A549 (cell line): ENCODE measurements around the gene TCEANC2.

Source experiments
- BHLHE40 ChIP-seq: IDR thresholded peaks from 2 replicates; pipeline ENCODE4 v1.6.1; 2012; ENCODE audit warnings: low read depth, low read length, inconsistent platforms
- CTCF ChIP-seq: fragments of >200 bp; sonication (Bioruptor Twin); formaldehyde crosslinking; IDR thresholded peaks from 3 replicates; pipeline ENCODE4 v1.5.1; 2016
- EP300 ChIP-seq, 2 experiments: fragments of >200 bp; sonication (Bioruptor Twin); formaldehyde crosslinking; IDR thresholded peaks; 2 replicates in 1 of 2; 3 replicates in 1 of 2; pipeline ENCODE4 v1.6.1; 2016 to 2017
- HOXA7 ChIP-seq: fragments of 250-450 bp; sonication (Bioruptor Pico); IDR thresholded peaks from 2 replicates; pipeline ENCODE4 v1.5.0; 2020; ENCODE audit warnings: mild to moderate bottlenecking, moderate library complexity
- MYC ChIP-seq: IDR thresholded peaks from 2 replicates; pipeline ENCODE4 v1.6.1; 2012; ENCODE audit warnings: mild to moderate bottlenecking, inconsistent platforms, low read length, improper control_type of control experiment, borderline replicate concordance
- NFE2L2 ChIP-seq: fragments of 150-350 bp; conservative IDR thresholded peaks from 2 replicates; pipeline ENCODE4 v1.6.1; 2014; ENCODE audit warnings: low read length
- NPAS2 ChIP-seq: fragments of 250-450 bp; sonication (Bioruptor Pico); IDR thresholded peaks from 2 replicates; pipeline ENCODE4 v1.8.0; 2022; ENCODE audit warnings: mild to moderate bottlenecking, moderate library complexity, borderline replicate concordance
- POLR2A ChIP-seq: IDR thresholded peaks from 2 replicates; pipeline ENCODE4 v1.6.1; 2012; ENCODE audit warnings: mild to moderate bottlenecking, low read length
- RAD21 ChIP-seq, 2 experiments: fragments of >200 bp in 1 of 2; sonication (Bioruptor Twin) in 1 of 2; formaldehyde crosslinking in 1 of 2; IDR thresholded peaks in 1 of 2; conservative IDR thresholded peaks in 1 of 2; 2 replicates in 1 of 2; 3 replicates in 1 of 2; pipeline ENCODE4 v1.6.1; 2012 to 2018; ENCODE audit warnings: inconsistent platforms in 1 of 2
- REST ChIP-seq: fragments of 200-600 bp; sonication (generic); IDR thresholded peaks from 2 replicates; pipeline ENCODE4 v1.6.1; 2016; ENCODE audit warnings: antibody characterized with exemption, mild to moderate bottlenecking, moderate library complexity
- TFCP2L1 ChIP-seq: fragments of 250-450 bp; sonication (Bioruptor Pico); IDR thresholded peaks from 2 replicates; pipeline ENCODE4 v1.5.0; 2021; ENCODE audit warnings: mild to moderate bottlenecking
- TP53 ChIP-seq: fragments of 250-450 bp; sonication (Bioruptor Pico); IDR thresholded peaks from 2 replicates; pipeline ENCODE4 v1.5.0; 2021; ENCODE audit warnings: mild to moderate bottlenecking, moderate library complexity

- no peak for TF ChIP-seq CTCF
- TF ChIP-seq POLR2A: no peak
- no peak for TF ChIP-seq RAD21 (conservative IDR thresholded peaks at IDR 0.05 in 1 of 2, IDR thresholded peaks at IDR 0.05 in 1 of 2)
- TF ChIP-seq HOXA7: no peak
- TF ChIP-seq NFE2L2: no peak
- no peak for TF ChIP-seq TP53 (CRISPR knock-in tag)
- TF ChIP-seq EP300 (IDR thresholded peaks at IDR 0.05): no peak
- no peak for TF ChIP-seq MYC
- TF ChIP-seq REST: no peak
- TF ChIP-seq NPAS2: no peak
- no peak for TF ChIP-seq TFCP2L1 (CRISPR knock-in tag)
- TF ChIP-seq BHLHE40: no peak
Observed at GRCh38 chr1:54096227-54096876, 42.9 kb downstream of the TCEANC2 start.
